HepG2 (cell line): ENCODE measurements around the gene MIA. TPM values are rescaled to one million over a fixed set of nuclear protein-coding genes. Genes with fewer than 3 reads are reported as not detected.

Source experiments
- ELF3 ChIP-seq: IDR thresholded peaks from 2 replicates; pipeline ENCODE4 v1.6.1; 2016; ENCODE audit warnings: missing genetic modification reagents, missing compliant biosample characterization
- HOXA3 ChIP-seq: sonication (generic); formaldehyde crosslinking; IDR thresholded peaks from 2 replicates; pipeline ENCODE4 v1.5.0; 2020; ENCODE audit warnings: missing genetic modification reagents
- KDM3A ChIP-seq: IDR thresholded peaks from 2 replicates; pipeline ENCODE4 v1.6.1; 2018; ENCODE audit warnings: low read depth, missing compliant biosample characterization
- PHF21A ChIP-seq: sonication (generic); formaldehyde crosslinking; IDR thresholded peaks from 2 replicates; pipeline ENCODE4 v1.5.0; 2020; ENCODE audit warnings: mild to moderate bottlenecking, missing genetic modification reagents
- TEAD3 ChIP-seq: optimal IDR thresholded peaks from 2 replicates; pipeline ENCODE3; 2016; ENCODE audit warnings: borderline replicate concordance
- TSC22D2 ChIP-seq: sonication (generic); formaldehyde crosslinking; IDR thresholded peaks from 2 replicates; pipeline ENCODE4 v1.5.1; 2020; ENCODE audit warnings: missing genetic modification reagents, mild to moderate bottlenecking, borderline replicate concordance
- ZMYM2 ChIP-seq: sonication (generic); formaldehyde crosslinking; IDR thresholded peaks from 2 replicates; pipeline ENCODE4 v1.8.0; 2022; ENCODE audit warnings: mild to moderate bottlenecking, missing genetic modification reagents
- ZNF17 ChIP-seq: sonication (generic); formaldehyde crosslinking; IDR thresholded peaks from 2 replicates; pipeline ENCODE4 v1.5.0; 2020; ENCODE audit warnings: mild to moderate bottlenecking, missing genetic modification reagents
- ZNF230 ChIP-seq: sonication (generic); formaldehyde crosslinking; IDR thresholded peaks from 2 replicates; pipeline ENCODE4 v1.4.0; 2020; ENCODE audit warnings: mild to moderate bottlenecking, missing genetic modification reagents
- ZNF296 ChIP-seq: sonication (generic); formaldehyde crosslinking; conservative IDR thresholded peaks from 2 replicates; pipeline ENCODE4 v1.5.0; 2020; ENCODE audit warnings: mild to moderate bottlenecking, missing genetic modification reagents
- ZNF337 ChIP-seq: sonication (generic); formaldehyde crosslinking; IDR thresholded peaks from 2 replicates; pipeline ENCODE4 v1.5.1; 2020; ENCODE audit warnings: missing genetic modification reagents, low read depth, mild to moderate bottlenecking, borderline replicate concordance
- ZNF614 ChIP-seq: IDR thresholded peaks from 2 replicates; pipeline ENCODE4 v1.6.1; 2018; ENCODE audit warnings: missing biosample characterization, missing genetic modification reagents, inconsistent platforms, borderline replicate concordance
- polyA plus RNA-seq, 8 experiments: library from polyadenylated mRNA; depleted of rRNA in 3 of 8; stranded (reverse) in 7 of 8; unstranded in 1 of 8; fragments of >200 nt; fragmentation: Illumina TruSeq in 4 of 8; extraction: Trizol in 4 of 8; gene quantifications; 2 replicates each; pipeline versions ENCODE4 v1.2.1 to v1.2.3, GENCODE V29; 2011 to 2016; ENCODE audit warnings: low read depth in 4 of 8, missing spikeins in 1 of 8, mixed read lengths in 1 of 8; ENCODE audit not compliant: insufficient read depth in 1 of 8
- total RNA-seq, 5 experiments: library from RNA; depleted of rRNA; stranded (reverse); fragments of >200 nt; fragmentation: Illumina TruSeq; extraction: Trizol; gene quantifications; 2 replicates each; pipeline ENCODE4 v1.2.3, GENCODE V29; 2016; ENCODE audit warnings: low read depth in 1 of 5
- TF ChIP-seq, protein P1 (sequence below): sonication (generic); formaldehyde crosslinking; IDR thresholded peaks from 2 replicates; pipeline ENCODE4 v1.4.0; 2020; ENCODE audit warnings: mild to moderate bottlenecking, missing genetic modification reagents, borderline replicate concordance
- TF ChIP-seq, protein P2 (sequence below): sonication (generic); formaldehyde crosslinking; IDR thresholded peaks from 2 replicates; pipeline ENCODE4 v1.4.0; 2020; ENCODE audit warnings: missing genetic modification reagents
- TF ChIP-seq, protein P3 (sequence below): sonication (generic); formaldehyde crosslinking; IDR thresholded peaks from 2 replicates; pipeline ENCODE4 v1.8.0; 2022; ENCODE audit warnings: mild to moderate bottlenecking, missing genetic modification reagents, borderline replicate concordance
- TF ChIP-seq, protein P4 (sequence below): sonication (generic); formaldehyde crosslinking; IDR thresholded peaks from 2 replicates; pipeline ENCODE4 v1.4.0; 2020; ENCODE audit warnings: low read depth, mild to moderate bottlenecking, missing genetic modification reagents
- TF ChIP-seq, protein P5 (sequence below): sonication (generic); formaldehyde crosslinking; IDR thresholded peaks from 2 replicates; pipeline ENCODE4 v1.5.0; 2020; ENCODE audit warnings: mild to moderate bottlenecking, missing genetic modification reagents, borderline replicate concordance

The MIA gene
- total and polyA plus RNA-seq, 2 of the 13 experiments (the other 11 are each of a cell fraction or from before 2014, with no cell fraction given) = 0.61 TPM; not detected in 1

DNA sequence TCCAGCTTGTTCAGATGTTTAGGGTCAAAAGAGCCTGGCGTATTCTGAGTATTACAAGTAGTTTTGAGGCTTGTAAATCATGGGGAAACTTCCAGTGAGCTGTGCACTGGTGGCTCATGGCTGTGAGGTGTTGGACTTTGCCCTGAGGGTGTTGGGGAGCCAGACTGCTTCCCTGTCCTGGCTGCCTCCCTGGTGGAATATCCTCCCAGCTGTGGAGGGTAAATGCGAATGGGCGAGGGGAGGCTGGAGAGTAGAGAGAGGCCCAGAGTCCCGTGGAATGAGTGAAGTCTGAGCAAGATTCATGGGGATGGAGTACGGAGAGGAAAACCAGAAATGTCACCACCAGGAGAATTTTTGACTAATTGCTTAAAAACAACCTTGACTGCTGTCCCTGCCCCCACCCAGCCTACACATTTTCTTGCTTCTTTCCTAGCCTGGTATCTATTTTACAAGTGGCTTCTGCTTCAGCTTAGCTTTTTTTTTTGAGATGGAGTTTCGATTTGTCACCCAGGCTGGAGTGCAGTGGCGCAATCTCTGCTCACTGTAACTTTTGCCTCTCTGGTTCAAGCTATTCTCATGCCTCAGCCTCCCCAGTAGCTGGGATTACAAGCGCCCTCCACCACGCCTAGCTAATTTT is 20.6 kb upstream of the MIA start (continued):
- TF ChIP-seq ZNF337 (CRISPR knock-in tag) (no peak), TEAD3 (peak; percentile 18), HOXA3 (CRISPR knock-in tag) (peak; percentile 44; the same call in 1 of the 2 replicates), PHF21A (CRISPR knock-in tag) (peak; percentile 56), ELF3 (CRISPR knock-in tag) (peak; percentile 52; the same call in 1 of the 2 replicates), ZNF230 (0 out of 2 replicates have a peak, but pooled peaks have one; percentile 53), ZNF614 (CRISPR knock-in tag) (no peak), ZMYM2 (CRISPR knock-in tag) (no peak), KDM3A (CRISPR knock-in tag) (no peak), TSC22D2 (CRISPR knock-in tag) (no peak), ZNF17 (CRISPR knock-in tag) (no peak), ZNF296 (no peak)
- TF ChIP-seq, protein P1, sequence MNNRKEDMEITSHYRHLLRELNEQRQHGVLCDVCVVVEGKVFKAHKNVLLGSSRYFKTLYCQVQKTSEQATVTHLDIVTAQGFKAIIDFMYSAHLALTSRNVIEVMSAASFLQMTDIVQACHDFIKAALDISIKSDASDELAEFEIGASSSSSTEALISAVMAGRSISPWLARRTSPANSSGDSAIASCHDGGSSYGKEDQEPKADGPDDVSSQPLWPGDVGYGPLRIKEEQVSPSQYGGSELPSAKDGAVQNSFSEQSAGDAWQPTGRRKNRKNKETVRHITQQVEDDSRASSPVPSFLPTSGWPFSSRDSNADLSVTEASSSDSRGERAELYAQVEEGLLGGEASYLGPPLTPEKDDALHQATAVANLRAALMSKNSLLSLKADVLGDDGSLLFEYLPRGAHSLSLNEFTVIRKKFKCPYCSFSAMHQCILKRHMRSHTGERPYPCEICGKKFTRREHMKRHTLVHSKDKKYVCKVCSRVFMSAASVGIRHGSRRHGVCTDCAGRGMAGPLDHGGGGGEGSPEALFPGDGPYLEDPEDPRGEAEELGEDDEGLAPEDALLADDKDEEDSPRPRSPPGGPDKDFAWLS = 0 out of 2 replicates have a peak, but pooled peaks have one; percentile 43
- TF ChIP-seq, protein P2, sequence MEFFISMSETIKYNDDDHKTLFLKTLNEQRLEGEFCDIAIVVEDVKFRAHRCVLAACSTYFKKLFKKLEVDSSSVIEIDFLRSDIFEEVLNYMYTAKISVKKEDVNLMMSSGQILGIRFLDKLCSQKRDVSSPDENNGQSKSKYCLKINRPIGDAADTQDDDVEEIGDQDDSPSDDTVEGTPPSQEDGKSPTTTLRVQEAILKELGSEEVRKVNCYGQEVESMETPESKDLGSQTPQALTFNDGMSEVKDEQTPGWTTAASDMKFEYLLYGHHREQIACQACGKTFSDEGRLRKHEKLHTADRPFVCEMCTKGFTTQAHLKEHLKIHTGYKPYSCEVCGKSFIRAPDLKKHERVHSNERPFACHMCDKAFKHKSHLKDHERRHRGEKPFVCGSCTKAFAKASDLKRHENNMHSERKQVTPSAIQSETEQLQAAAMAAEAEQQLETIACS = no peak
- TF ChIP-seq, protein P3, sequence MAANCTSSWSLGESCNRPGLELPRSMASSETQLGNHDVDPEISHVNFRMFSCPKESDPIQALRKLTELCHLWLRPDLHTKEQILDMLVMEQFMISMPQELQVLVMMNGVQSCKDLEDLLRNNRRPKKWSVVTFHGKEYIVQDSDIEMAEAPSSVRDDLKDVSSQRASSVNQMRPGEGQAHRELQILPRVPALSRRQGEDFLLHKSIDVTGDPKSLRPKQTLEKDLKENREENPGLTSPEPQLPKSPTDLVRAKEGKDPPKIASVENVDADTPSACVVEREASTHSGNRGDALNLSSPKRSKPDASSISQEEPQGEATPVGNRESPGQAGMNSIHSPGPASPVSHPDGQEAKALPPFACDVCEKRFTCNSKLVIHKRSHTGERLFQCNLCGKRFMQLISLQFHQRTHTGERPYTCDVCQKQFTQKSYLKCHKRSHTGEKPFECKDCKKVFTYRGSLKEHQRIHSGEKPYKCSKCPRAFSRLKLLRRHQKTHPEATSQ (CRISPR knock-in tag) = no peak
- TF ChIP-seq, protein P4, sequence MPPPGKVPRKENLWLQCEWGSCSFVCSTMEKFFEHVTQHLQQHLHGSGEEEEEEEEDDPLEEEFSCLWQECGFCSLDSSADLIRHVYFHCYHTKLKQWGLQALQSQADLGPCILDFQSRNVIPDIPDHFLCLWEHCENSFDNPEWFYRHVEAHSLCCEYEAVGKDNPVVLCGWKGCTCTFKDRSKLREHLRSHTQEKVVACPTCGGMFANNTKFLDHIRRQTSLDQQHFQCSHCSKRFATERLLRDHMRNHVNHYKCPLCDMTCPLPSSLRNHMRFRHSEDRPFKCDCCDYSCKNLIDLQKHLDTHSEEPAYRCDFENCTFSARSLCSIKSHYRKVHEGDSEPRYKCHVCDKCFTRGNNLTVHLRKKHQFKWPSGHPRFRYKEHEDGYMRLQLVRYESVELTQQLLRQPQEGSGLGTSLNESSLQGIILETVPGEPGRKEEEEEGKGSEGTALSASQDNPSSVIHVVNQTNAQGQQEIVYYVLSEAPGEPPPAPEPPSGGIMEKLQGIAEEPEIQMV (CRISPR knock-in tag) = 0 out of 2 replicates have a peak, but pooled peaks have one; percentile 39
- TF ChIP-seq, protein P5, sequence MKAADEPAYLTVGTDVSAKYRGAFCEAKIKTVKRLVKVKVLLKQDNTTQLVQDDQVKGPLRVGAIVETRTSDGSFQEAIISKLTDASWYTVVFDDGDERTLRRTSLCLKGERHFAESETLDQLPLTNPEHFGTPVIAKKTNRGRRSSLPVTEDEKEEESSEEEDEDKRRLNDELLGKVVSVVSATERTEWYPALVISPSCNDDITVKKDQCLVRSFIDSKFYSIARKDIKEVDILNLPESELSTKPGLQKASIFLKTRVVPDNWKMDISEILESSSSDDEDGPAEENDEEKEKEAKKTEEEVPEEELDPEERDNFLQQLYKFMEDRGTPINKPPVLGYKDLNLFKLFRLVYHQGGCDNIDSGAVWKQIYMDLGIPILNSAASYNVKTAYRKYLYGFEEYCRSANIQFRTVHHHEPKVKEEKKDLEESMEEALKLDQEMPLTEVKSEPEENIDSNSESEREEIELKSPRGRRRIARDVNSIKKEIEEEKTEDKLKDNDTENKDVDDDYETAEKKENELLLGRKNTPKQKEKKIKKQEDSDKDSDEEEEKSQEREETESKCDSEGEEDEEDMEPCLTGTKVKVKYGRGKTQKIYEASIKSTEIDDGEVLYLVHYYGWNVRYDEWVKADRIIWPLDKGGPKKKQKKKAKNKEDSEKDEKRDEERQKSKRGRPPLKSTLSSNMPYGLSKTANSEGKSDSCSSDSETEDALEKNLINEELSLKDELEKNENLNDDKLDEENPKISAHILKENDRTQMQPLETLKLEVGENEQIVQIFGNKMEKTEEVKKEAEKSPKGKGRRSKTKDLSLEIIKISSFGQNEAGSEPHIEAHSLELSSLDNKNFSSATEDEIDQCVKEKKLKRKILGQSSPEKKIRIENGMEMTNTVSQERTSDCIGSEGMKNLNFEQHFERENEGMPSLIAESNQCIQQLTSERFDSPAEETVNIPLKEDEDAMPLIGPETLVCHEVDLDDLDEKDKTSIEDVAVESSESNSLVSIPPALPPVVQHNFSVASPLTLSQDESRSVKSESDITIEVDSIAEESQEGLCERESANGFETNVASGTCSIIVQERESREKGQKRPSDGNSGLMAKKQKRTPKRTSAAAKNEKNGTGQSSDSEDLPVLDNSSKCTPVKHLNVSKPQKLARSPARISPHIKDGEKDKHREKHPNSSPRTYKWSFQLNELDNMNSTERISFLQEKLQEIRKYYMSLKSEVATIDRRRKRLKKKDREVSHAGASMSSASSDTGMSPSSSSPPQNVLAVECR = peak; percentile 43; the same call in 1 of the 2 replicates
